GM12875 (cell line): ENCODE measurements around the gene DDR1.

ENCODE experiments used
- H3K4me3 ChIP-seq: one replicate; pipeline ENCODE4 v1.5.1; 2011; ENCODE audit warnings: low read depth, low read length, control low read depth
- TF ChIP-seq, protein P1 (sequence below): IDR thresholded peaks from 2 replicates; pipeline ENCODE4 v1.5.1; 2011; ENCODE audit warnings: low read depth, mild to moderate bottlenecking, control low read depth, inconsistent platforms, low read length, moderate library complexity, borderline replicate concordance; ENCODE audit not compliant: insufficient read depth

DDR1 gene

DNA sequence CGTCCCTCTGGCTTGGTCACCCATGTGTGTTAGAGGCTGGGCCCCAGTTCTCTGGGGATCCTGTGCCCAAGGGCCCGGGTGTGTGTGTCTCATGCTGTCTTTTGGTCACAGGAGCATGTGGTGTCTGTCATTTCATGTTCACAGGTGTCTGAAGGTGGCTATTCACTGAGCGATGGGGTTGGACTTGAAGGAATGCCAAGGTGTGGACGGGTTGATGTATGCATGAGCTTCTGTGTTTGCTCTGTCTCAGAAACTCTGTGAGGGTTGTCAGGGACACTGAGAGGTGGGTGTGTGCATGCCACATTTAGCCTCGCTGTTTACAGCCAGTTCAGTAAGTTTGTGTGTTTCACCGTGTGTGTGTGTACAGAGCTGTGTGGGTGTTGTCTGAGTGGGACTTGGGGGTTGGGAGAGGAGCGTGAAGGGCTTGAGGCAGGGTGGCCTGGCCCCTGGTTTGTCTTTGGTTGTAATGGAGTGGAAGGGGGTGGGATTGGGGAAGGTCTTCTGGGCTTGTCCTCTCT is 1.2 kb downstream of the DDR1 start:
- no peak overlapping the region for H3K4me3 ChIP-seq
- TF ChIP-seq, protein P1, sequence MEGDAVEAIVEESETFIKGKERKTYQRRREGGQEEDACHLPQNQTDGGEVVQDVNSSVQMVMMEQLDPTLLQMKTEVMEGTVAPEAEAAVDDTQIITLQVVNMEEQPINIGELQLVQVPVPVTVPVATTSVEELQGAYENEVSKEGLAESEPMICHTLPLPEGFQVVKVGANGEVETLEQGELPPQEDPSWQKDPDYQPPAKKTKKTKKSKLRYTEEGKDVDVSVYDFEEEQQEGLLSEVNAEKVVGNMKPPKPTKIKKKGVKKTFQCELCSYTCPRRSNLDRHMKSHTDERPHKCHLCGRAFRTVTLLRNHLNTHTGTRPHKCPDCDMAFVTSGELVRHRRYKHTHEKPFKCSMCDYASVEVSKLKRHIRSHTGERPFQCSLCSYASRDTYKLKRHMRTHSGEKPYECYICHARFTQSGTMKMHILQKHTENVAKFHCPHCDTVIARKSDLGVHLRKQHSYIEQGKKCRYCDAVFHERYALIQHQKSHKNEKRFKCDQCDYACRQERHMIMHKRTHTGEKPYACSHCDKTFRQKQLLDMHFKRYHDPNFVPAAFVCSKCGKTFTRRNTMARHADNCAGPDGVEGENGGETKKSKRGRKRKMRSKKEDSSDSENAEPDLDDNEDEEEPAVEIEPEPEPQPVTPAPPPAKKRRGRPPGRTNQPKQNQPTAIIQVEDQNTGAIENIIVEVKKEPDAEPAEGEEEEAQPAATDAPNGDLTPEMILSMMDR: no peak

DNA sequence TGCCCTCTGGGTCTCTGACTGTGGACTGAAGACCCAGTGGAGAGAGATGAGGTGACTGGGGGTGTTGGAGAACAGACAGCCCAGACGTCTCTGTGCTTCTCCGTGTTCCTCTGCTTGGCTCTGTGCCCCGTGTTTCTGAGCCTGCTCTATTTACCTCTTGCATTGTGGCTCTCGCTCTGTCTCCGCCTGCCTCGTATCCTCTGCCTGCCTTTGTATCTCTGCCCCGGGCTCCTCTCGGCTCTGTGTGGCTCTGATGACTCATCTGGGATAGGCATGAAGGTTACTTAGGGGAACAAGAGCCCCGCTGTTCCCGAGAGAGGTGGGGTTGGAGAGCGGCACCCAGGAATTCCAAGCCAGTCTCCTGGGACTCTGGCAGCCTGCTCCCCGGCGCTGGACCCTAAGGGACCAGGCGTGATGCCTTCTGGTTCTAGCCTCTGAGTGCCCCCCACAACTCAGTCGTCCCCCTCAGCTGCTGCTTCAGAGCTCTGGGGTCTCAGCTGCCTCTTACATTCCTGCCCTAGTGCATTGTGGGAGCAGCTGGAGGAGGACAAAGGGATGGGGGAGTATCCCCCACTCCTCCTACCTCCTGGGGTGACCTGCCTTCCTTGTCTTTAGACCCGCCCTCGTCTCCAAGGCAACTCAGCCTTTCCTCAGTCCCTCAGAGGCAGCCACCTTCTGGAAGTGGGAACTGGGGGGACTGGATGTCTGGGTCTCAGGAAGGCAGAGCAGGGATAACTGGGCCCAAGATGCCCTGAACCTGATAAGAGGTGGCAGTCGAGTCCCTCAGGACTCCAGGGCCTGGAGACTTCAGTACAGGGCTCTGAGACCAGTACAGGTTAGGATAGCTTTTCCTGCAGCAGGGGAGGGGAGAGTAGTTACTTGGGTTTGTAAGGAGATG is 1.9 kb downstream of the DDR1 start:
- no peak overlapping the region for H3K4me3 ChIP-seq
- TF ChIP-seq, protein P1: no peak

DNA sequence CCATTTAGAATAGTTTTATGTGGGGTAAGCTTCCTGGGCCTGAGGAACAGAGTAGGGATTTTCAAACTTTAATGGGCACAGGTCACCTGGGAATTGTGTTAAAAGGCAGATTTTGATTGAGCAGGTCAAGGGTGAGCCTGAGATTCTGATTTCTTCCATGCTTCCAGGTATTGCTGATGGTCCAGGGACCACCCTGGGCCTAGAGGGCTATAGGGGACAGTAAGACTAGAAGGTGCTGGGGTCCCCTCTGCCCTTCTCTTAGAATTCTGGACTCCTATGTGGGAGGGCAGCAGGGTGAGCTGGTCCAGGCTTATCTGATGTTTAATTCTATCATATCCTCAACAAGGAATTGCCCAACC is 2.6 kb downstream of the DDR1 start:
- H3K4me3 ChIP-seq: no peak overlapping the region

DNA sequence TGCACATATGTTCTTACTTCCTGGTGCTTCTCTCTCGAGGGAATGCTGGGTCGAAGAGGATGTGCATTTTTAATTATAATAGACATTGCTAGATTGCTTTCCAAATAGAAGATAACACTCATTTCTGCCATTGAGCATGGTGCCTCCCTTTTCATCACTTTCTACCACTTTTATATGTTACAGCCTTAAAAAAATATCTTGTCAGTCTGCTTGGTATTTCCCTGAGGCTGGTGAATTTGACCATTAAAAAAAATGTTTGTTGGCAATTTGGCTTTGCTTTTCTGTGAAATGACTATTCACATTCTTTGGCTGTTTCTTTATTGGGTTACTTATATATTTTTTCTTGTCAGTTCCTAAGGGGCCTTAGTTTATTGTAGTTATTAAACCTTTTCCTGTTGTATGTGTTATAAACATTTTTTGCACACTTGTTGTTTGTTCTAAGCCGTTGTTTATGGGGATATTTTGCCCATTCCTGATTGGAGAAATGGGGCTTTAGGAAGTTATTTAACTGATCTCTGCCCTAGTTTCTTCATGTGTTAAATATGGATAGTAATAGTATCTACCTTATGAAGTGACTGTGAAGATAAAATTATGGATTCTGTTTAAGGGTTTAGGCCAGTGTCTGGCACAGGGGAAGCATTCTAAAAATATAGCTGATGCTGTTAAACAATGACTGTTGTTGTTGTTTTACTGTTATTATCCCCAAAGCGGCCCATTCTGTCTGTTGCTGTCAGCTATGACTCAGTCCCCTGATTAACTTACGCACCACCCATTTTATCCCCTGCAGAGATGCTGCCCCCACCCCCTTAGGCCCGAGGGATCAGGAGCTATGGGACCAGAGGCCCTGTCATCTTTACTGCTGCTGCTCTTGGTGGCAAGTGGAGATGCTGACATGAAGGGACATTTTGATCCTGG is 3.8 kb downstream of the DDR1 start:
- H3K4me3 ChIP-seq: no peak overlapping the region
- TF ChIP-seq, protein P1: no peak

More for the DNA sequence above, 2.6 kb downstream of the DDR1 start:
- TF ChIP-seq, protein P1: no peak

DNA sequence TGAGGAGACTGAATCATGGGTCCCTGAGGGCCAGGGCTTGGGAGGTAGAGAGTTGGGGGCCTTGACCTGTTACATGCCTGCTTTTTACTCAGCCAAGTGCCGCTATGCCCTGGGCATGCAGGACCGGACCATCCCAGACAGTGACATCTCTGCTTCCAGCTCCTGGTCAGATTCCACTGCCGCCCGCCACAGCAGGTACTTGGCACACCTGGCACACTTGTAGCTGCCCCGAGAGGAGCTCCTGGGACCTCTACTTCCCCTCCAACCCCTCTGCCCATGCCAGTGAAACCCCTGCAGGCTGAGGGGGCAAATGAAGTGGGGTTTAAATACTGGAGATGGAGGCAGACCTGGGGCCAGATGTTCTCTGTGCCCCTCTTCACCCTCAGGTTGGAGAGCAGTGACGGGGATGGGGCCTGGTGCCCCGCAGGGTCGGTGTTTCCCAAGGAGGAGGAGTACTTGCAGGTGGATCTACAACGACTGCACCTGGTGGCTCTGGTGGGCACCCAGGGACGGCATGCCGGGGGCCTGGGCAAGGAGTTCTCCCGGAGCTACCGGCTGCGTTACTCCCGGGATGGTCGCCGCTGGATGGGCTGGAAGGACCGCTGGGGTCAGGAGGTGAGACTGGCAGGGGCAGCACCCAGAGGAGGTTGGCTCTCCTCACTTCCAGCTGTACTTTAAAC is 4.6 kb downstream of the DDR1 start:
- no peak overlapping the region for H3K4me3 ChIP-seq
- TF ChIP-seq, protein P1: no peak

DNA sequence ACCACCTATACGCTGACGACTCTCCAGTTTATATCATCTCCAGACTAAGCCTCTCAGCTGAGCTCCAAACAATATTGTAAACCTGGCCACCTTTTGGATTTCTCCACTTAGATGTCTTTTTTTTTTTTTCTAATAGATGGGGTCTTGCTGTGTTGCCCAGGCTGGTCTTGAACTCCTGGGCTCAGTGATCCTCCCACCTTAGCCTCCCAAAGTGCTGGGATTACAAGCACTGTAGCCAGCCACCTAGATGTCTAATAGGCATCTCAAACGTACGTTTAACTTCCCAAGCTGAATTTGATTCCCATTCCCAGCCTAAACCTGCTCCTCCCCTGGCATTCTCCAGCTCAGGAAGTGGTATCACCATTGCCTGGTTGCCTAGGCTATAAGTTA is 5.2 kb downstream of the DDR1 start:
- TF ChIP-seq, protein P1: no peak
- no peak overlapping the region for H3K4me3 ChIP-seq
